HepG2 (cell line): ENCODE measurements around the gene CYP4F2. TPM values are rescaled to one million over a fixed set of nuclear protein-coding genes. Genes with fewer than 3 reads are reported as not detected.

Source experiments
- AGO2 ChIP-seq: fragments of 200-400 bp; formaldehyde crosslinking; optimal IDR thresholded peaks from 2 replicates; pipeline ENCODE3; 2017; ENCODE audit warnings: mild to moderate bottlenecking, low read depth, low read length, moderate library complexity
- BATF2 ChIP-seq: sonication (generic); formaldehyde crosslinking; IDR thresholded peaks from 2 replicates; pipeline ENCODE4 v1.8.0; 2022; ENCODE audit warnings: mild to moderate bottlenecking, missing genetic modification reagents, moderate library complexity
- BRCA1 ChIP-seq: sonication (generic); formaldehyde crosslinking; IDR thresholded peaks from 2 replicates; pipeline ENCODE4 v1.4.0; 2020; ENCODE audit warnings: missing genetic modification reagents
- DR1 ChIP-seq: sonication (generic); formaldehyde crosslinking; IDR thresholded peaks from 2 replicates; pipeline ENCODE4 v1.8.0; 2021; ENCODE audit warnings: mild to moderate bottlenecking, missing genetic modification reagents, inconsistent platforms
- HNF4A ChIP-seq: sonication (generic); formaldehyde crosslinking; IDR thresholded peaks from 2 replicates; pipeline ENCODE4 v1.4.0; 2020; ENCODE audit warnings: missing genetic modification reagents
- IRF9 ChIP-seq: sonication (generic); formaldehyde crosslinking; IDR thresholded peaks from 2 replicates; pipeline ENCODE4 v1.8.0; 2022; ENCODE audit warnings: missing genetic modification reagents, mild to moderate bottlenecking, borderline replicate concordance
- NFIC ChIP-seq: IDR thresholded peaks from 2 replicates; pipeline ENCODE4 v1.6.1; 2012; ENCODE audit warnings: mild to moderate bottlenecking, low read length, inconsistent platforms
- NFYB ChIP-seq: sonication (generic); formaldehyde crosslinking; IDR thresholded peaks from 2 replicates; pipeline ENCODE4 v1.4.0; 2020; ENCODE audit warnings: missing genetic modification reagents
- NR2C2 ChIP-seq: sonication (generic); formaldehyde crosslinking; IDR thresholded peaks from 2 replicates; pipeline ENCODE4 v1.4.0; 2020; ENCODE audit warnings: missing genetic modification reagents, mild to moderate bottlenecking, moderate library complexity, borderline replicate concordance
- NR2F6 ChIP-seq, 2 experiments: IDR thresholded peaks; 2 replicates each; pipeline ENCODE4 v1.6.1; 2016; ENCODE audit warnings: antibody characterized with exemption in 1 of 2, mild to moderate bottlenecking in 1 of 2
- PRMT3 ChIP-seq: sonication (generic); formaldehyde crosslinking; IDR thresholded peaks from 2 replicates; pipeline ENCODE4 v1.8.1; 2022; ENCODE audit warnings: low read depth, mild to moderate bottlenecking, moderate library complexity, missing genetic modification reagents, borderline replicate concordance
- RFXAP ChIP-seq: sonication (generic); formaldehyde crosslinking; IDR thresholded peaks from 2 replicates; pipeline ENCODE4 v1.4.0; 2020; ENCODE audit warnings: missing genetic modification reagents, borderline replicate concordance
- TBL1XR1 ChIP-seq: fragments of 150-350 bp; IDR thresholded peaks from 2 replicates; pipeline ENCODE4 v1.6.1; 2014; ENCODE audit warnings: borderline replicate concordance, low read length; ENCODE audit not compliant: partially characterized antibody
- ZFY ChIP-seq: sonication (generic); formaldehyde crosslinking; IDR thresholded peaks from 2 replicates; pipeline ENCODE4 v1.4.0; 2020; ENCODE audit warnings: missing genetic modification reagents
- ZNF263 ChIP-seq: sonication (generic); formaldehyde crosslinking; IDR thresholded peaks from 2 replicates; pipeline ENCODE4 v1.4.0; 2020; ENCODE audit warnings: missing genetic modification reagents
- ZNF609 ChIP-seq: sonication (generic); formaldehyde crosslinking; IDR thresholded peaks from 2 replicates; pipeline ENCODE4 v1.4.0; 2020; ENCODE audit warnings: mild to moderate bottlenecking, missing genetic modification reagents, borderline replicate concordance
- ZNF740 ChIP-seq: sonication (generic); formaldehyde crosslinking; IDR thresholded peaks from 2 replicates; pipeline ENCODE4 v1.4.0; 2020; ENCODE audit warnings: missing genetic modification reagents
- ZNF839 ChIP-seq: sonication (generic); formaldehyde crosslinking; IDR thresholded peaks from 2 replicates; pipeline ENCODE4 v1.4.0; 2020; ENCODE audit warnings: missing genetic modification reagents, mild to moderate bottlenecking, borderline replicate concordance
- polyA plus RNA-seq, 8 experiments: library from polyadenylated mRNA; depleted of rRNA in 3 of 8; stranded (reverse) in 7 of 8; unstranded in 1 of 8; fragments of >200 nt; fragmentation: Illumina TruSeq in 4 of 8; extraction: Trizol in 4 of 8; gene quantifications; 2 replicates each; pipeline versions ENCODE4 v1.2.1 to v1.2.3, GENCODE V29; 2011 to 2016; ENCODE audit warnings: low read depth in 4 of 8, missing spikeins in 1 of 8, mixed read lengths in 1 of 8; ENCODE audit not compliant: insufficient read depth in 1 of 8
- total RNA-seq, 5 experiments: library from RNA; depleted of rRNA; stranded (reverse); fragments of >200 nt; fragmentation: Illumina TruSeq; extraction: Trizol; gene quantifications; 2 replicates each; pipeline ENCODE4 v1.2.3, GENCODE V29; 2016; ENCODE audit warnings: low read depth in 1 of 5
- TF ChIP-seq, protein P1 (sequence below): sonication (generic); formaldehyde crosslinking; IDR thresholded peaks from 2 replicates; pipeline ENCODE4 v1.4.0; 2020; ENCODE audit warnings: missing genetic modification reagents

The CYP4F2 gene
- total and polyA plus RNA-seq, 2 of the 13 experiments (the other 11 are each of a cell fraction or from before 2014, with no cell fraction given): 3.7 to 3.9 TPM

GRCh38 chr19:15897738-15898276 lies at the start of gene CYP4F2 (continued):
- TF ChIP-seq ZNF609 (CRISPR knock-in tag): 0 out of 2 replicates have a peak, but pooled peaks have one; percentile 28
- no peak for TF ChIP-seq BATF2 (CRISPR knock-in tag)
- TF ChIP-seq NR2F6 (IDR thresholded peaks at IDR 0.05): 0 out of 2 replicates have a peak, but pooled peaks have one; percentile 53
- TF ChIP-seq NR2F6 (CRISPR knock-in tag; IDR thresholded peaks at IDR 0.05): peak; percentile 6; the same call in 1 of the 2 replicates
- peak; percentile 76 for TF ChIP-seq ZFY (CRISPR knock-in tag)
- no peak for TF ChIP-seq NFIC
- peak; percentile 64; the same call in 1 of the 2 replicates for TF ChIP-seq DR1 (CRISPR knock-in tag)
- no peak for TF ChIP-seq AGO2
- TF ChIP-seq RFXAP (CRISPR knock-in tag): peak; percentile 32; the same call in 1 of the 2 replicates
- no peak for TF ChIP-seq TBL1XR1
- peak; percentile 47; the same call in 1 of the 2 replicates for TF ChIP-seq BRCA1 (CRISPR knock-in tag)
- TF ChIP-seq NFYB (CRISPR knock-in tag): peak; percentile 90
- peak; percentile 47 for TF ChIP-seq HNF4A (CRISPR knock-in tag)
- TF ChIP-seq PRMT3 (CRISPR knock-in tag): no peak
- TF ChIP-seq ZNF263 (CRISPR knock-in tag): 0 out of 2 replicates have a peak, but pooled peaks have one; percentile 15
- TF ChIP-seq, protein P1, sequence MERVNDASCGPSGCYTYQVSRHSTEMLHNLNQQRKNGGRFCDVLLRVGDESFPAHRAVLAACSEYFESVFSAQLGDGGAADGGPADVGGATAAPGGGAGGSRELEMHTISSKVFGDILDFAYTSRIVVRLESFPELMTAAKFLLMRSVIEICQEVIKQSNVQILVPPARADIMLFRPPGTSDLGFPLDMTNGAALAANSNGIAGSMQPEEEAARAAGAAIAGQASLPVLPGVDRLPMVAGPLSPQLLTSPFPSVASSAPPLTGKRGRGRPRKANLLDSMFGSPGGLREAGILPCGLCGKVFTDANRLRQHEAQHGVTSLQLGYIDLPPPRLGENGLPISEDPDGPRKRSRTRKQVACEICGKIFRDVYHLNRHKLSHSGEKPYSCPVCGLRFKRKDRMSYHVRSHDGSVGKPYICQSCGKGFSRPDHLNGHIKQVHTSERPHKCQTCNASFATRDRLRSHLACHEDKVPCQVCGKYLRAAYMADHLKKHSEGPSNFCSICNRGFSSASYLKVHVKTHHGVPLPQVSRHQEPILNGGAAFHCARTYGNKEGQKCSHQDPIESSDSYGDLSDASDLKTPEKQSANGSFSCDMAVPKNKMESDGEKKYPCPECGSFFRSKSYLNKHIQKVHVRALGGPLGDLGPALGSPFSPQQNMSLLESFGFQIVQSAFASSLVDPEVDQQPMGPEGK (CRISPR knock-in tag): peak; percentile 49
- 0 out of 2 replicates have a peak, but pooled peaks have one; percentile 10 for TF ChIP-seq ZNF839 (CRISPR knock-in tag)
- TF ChIP-seq ZNF740: peak; percentile 78
- TF ChIP-seq NR2C2 (CRISPR knock-in tag): 0 out of 2 replicates have a peak, but pooled peaks have one; percentile 43
- 0 out of 2 replicates have a peak, but pooled peaks have one; percentile 40 for TF ChIP-seq IRF9 (CRISPR knock-in tag)
